Neural cell (in vitro differentiated cells): ENCODE data around the gene MPI. TPM values are rescaled to one million over a fixed set of nuclear protein-coding genes. Genes with fewer than 3 reads are reported as not detected.

Experiments used
- H2AFZ ChIP-seq: fragments of 200-600, 300-800 bp; sonication (generic), shearing (Covaris generic); 2 replicates; pipeline ENCODE4 v1.6.0; 2014; ENCODE audit warnings: low read depth, mild to moderate bottlenecking, antibody characterized with exemption, low read length, moderate library complexity
- H3F3A ChIP-seq: fragments of 200-600 bp; shearing (Covaris generic); 2 replicates; pipeline ENCODE4 v1.6.1; 2016; ENCODE audit warnings: mild to moderate bottlenecking, moderate library complexity, mixed read lengths, antibody characterized with exemption, low read length; ENCODE audit not compliant: insufficient read depth, poor library complexity, severe bottlenecking
- H3K27ac ChIP-seq: fragments of 200-600, 300-800 bp; sonication (generic), shearing (Covaris generic); 2 replicates; pipeline ENCODE4 v1.5.1; 2014; ENCODE audit warnings: mild to moderate bottlenecking, low read length, moderate library complexity
- H3K27me3 ChIP-seq: fragments of 300-800, 200-600 bp; sonication (generic), shearing (Covaris generic); 2 replicates; pipeline ENCODE4 v1.6.0; 2014; ENCODE audit warnings: mild to moderate bottlenecking, low read depth, low read length, moderate library complexity; ENCODE audit not compliant: insufficient read depth
- H3K36me3 ChIP-seq: fragments of 300-800, 200-600 bp; sonication (generic), shearing (Covaris generic); 2 replicates; pipeline ENCODE4 v1.5.1; 2014; ENCODE audit warnings: mild to moderate bottlenecking, antibody characterized with exemption, low read length, moderate library complexity; ENCODE audit not compliant: insufficient read depth
- H3K4me2 ChIP-seq: fragments of 300-800, 200-600 bp; sonication (generic), shearing (Covaris generic); 2 replicates; pipeline ENCODE4 v1.6.0; 2014; ENCODE audit warnings: mild to moderate bottlenecking, low read length
- H3K4me3 ChIP-seq: fragments of 300-800, 200-600 bp; sonication (generic), shearing (Covaris generic); 2 replicates; pipeline ENCODE4 v1.5.1; 2014; ENCODE audit warnings: mild to moderate bottlenecking, low read length, moderate library complexity
- H3K79me2 ChIP-seq: fragments of 200-600 bp; shearing (Covaris generic); replicated peaks from 2 replicates; pipeline ENCODE4 v1.6.0; 2014; ENCODE audit warnings: mild to moderate bottlenecking, low read length, moderate library complexity; ENCODE audit not compliant: insufficient read depth
- H3K9ac ChIP-seq: fragments of 300-800, 200-600 bp; sonication (generic), shearing (Covaris generic); 2 replicates; pipeline ENCODE4 v1.6.1; 2016; ENCODE audit warnings: mild to moderate bottlenecking, low read length, mixed read lengths
- H3K9me2 ChIP-seq: fragments of 200-600 bp; shearing (Covaris generic); 2 replicates; pipeline ENCODE4 v1.6.1; 2016; ENCODE audit warnings: mild to moderate bottlenecking, low read length, mixed read lengths; ENCODE audit not compliant: insufficient read depth
- H3K9me3 ChIP-seq: fragments of 200-600, 300-800 bp; sonication (generic), shearing (Covaris generic); 2 replicates; pipeline ENCODE4 v1.6.1; 2016; ENCODE audit warnings: mild to moderate bottlenecking, mixed run types, low read length, moderate library complexity, mixed read lengths
- H4K20me1 ChIP-seq: fragments of 200-600 bp; shearing (Covaris generic); 2 replicates; pipeline ENCODE4 v1.6.1; 2016; ENCODE audit warnings: mild to moderate bottlenecking, mixed run types; ENCODE audit not compliant: insufficient read depth
- EP300 ChIP-seq: fragments of 450-650 bp; conservative IDR thresholded peaks from 2 replicates; pipeline ENCODE4 v1.6.1; 2014; ENCODE audit warnings: antibody characterized with exemption, mild to moderate bottlenecking, moderate library complexity; ENCODE audit not compliant: poor library complexity, severe bottlenecking
- EZH2 ChIP-seq: fragments of 200-600, 300-800 bp; shearing (Covaris generic), sonication (generic); IDR thresholded peaks from 2 replicates; pipeline ENCODE4 v1.6.1; 2014; ENCODE audit warnings: antibody characterized with exemption, low read length, borderline replicate concordance, mild to moderate bottlenecking; ENCODE audit not compliant: insufficient read depth, poor library complexity, severe bottlenecking
- MXI1 ChIP-seq: fragments of 450-650 bp; conservative IDR thresholded peaks from 2 replicates; pipeline ENCODE4 v1.6.1; 2014; ENCODE audit warnings: antibody characterized with exemption, mild to moderate bottlenecking; ENCODE audit not compliant: poor library complexity, severe bottlenecking
- POLR2AphosphoS5 ChIP-seq: IDR thresholded peaks from 2 replicates; pipeline ENCODE4 v1.6.1; 2012
- RAD21 ChIP-seq: fragments of 450-650 bp; conservative IDR thresholded peaks from 2 replicates; pipeline ENCODE4 v1.6.1; 2014; ENCODE audit warnings: antibody characterized with exemption, mild to moderate bottlenecking, moderate library complexity
- REST ChIP-seq: IDR thresholded peaks from 2 replicates; pipeline ENCODE4 v1.6.1; 2012; ENCODE audit warnings: borderline replicate concordance
- SMC3 ChIP-seq: fragments of 450-650 bp; conservative IDR thresholded peaks from 2 replicates; pipeline ENCODE4 v1.6.1; 2014; ENCODE audit warnings: antibody characterized with exemption, mild to moderate bottlenecking, moderate library complexity; ENCODE audit not compliant: poor library complexity
- TAF1 ChIP-seq: IDR thresholded peaks from 2 replicates; pipeline ENCODE4 v1.6.1; 2012; ENCODE audit warnings: low read depth
- polyA plus RNA-seq: library from polyadenylated mRNA; depleted of rRNA; stranded (reverse); fragments of >200 nt; gene quantifications from 2 replicates; pipeline ENCODE4 v1.2.3, GENCODE V29; 2014
- TF ChIP-seq, protein P1 (sequence below): fragments of 450-650 bp; IDR thresholded peaks from 2 replicates; pipeline ENCODE4 v1.5.1; 2014; ENCODE audit warnings: antibody characterized with exemption, mild to moderate bottlenecking, moderate library complexity; ENCODE audit not compliant: poor library complexity, severe bottlenecking

MPI gene
- polyA plus RNA-seq, 1 donor from 2014 or later: 80.3 TPM

DNA sequence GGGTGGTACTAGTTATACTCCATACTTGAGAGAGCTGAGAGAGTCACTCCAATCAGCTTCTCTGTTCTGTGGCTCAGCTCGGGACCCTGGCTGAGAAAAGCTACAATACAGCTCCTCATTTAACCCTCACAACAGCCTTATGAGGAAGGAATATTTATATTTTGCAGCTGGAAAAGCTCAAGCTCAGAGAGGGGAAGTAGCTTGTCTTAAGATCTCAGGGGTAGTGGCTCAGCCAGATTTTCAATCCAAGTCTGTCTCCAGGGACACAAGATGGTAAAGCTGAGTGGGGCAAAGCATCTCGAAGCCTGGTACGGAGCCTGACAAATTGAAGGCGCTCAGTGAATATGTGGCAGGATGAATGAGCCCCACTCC is 31.5 kb upstream of the MPI start:
- Histone ChIP-seq H3K36me3 (no peaks in the 10 kb centered on the region), H3K4me3 (no peak overlapping the region), H3K79me2 (no peaks in the 10 kb centered on the region), H3K27ac (no peak overlapping the region), H4K20me1 (no peaks in the 10 kb centered on the region), H3K9ac (no peak overlapping the region), H3K27me3 (no peaks in the 10 kb centered on the region), H2AFZ (no peak overlapping the region), H3K9me3 (no peaks in the 10 kb centered on the region), H3K4me2 (no peak overlapping the region), H3F3A (no peaks in the 10 kb centered on the region), H3K9me2 (no peaks in the 10 kb centered on the region)
- TF ChIP-seq POLR2AphosphoS5 (no peak), RAD21 (no peak), SMC3 (no peak), REST (no peak)
- TF ChIP-seq, protein P1, sequence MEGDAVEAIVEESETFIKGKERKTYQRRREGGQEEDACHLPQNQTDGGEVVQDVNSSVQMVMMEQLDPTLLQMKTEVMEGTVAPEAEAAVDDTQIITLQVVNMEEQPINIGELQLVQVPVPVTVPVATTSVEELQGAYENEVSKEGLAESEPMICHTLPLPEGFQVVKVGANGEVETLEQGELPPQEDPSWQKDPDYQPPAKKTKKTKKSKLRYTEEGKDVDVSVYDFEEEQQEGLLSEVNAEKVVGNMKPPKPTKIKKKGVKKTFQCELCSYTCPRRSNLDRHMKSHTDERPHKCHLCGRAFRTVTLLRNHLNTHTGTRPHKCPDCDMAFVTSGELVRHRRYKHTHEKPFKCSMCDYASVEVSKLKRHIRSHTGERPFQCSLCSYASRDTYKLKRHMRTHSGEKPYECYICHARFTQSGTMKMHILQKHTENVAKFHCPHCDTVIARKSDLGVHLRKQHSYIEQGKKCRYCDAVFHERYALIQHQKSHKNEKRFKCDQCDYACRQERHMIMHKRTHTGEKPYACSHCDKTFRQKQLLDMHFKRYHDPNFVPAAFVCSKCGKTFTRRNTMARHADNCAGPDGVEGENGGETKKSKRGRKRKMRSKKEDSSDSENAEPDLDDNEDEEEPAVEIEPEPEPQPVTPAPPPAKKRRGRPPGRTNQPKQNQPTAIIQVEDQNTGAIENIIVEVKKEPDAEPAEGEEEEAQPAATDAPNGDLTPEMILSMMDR: no peak

DNA sequence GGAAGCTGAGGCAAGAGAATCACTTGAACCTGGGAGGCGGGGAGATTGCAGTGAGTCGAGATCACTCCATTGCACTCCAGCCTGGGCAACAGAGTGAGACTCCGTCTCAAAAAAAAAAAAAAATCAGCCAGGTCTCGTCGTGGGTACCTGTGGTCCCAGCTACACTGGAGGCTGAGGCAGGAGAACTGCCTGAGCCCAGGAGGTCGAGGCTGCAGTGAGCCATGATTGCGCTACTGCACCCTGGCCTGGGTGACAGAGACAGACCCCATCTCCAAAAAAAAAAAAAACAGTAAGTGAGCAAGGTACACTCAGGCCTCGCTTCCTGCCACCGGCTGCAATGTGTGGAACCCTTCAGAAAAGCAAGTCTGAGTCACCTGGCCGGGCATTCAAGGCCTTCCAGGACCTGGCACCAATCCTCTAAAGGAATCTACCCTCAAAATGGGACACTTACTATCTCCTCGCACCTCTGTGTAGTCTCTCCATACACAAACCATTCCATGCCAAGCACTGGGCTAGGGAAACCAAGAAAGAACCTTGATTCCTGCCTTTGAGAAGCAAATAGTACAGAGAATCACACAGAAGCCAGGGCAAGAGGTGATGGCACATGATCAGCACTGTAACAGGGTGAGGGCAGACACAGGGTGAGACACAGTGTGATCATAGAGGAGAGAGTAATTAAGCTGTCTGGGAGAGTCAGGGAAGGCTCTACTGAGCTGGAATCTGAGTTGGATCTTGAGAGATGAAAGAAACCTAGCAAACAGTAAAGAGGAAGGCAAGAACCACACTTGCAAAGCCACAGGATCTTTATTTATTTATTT is 26.4 kb upstream of the MPI start:
- H3K9me3 ChIP-seq: no peaks in the 10 kb centered on the region
- H3K27me3 ChIP-seq: no peaks in the 10 kb centered on the region
- H3K9ac ChIP-seq: no peak overlapping the region
- no peaks in the 10 kb centered on the region for H3F3A ChIP-seq
- H3K4me3 ChIP-seq: no peak overlapping the region
- TF ChIP-seq TAF1 (no peak), REST (no peak), RAD21 (no peak), EZH2 (no peak), EP300 (no peak), MXI1 (no peak), SMC3 (no peak), POLR2AphosphoS5 (no peak)
- TF ChIP-seq, protein P1: no peak
- no peaks in the 10 kb centered on the region for H4K20me1 ChIP-seq
- no peak overlapping the region for H3K27ac ChIP-seq
- H2AFZ ChIP-seq: no peak overlapping the region
- no peaks in the 10 kb centered on the region for H3K79me2 ChIP-seq
- no peak overlapping the region for H3K4me2 ChIP-seq
- H3K36me3 ChIP-seq: no peaks in the 10 kb centered on the region
- H3K9me2 ChIP-seq: no peaks in the 10 kb centered on the region
